Stimulated activated CD4-positive, alpha-beta T cell treated with anti-CD3 and anti-CD28 coated beads, Interleukin-4, amount 100 ng/mL, for 24 hours (primary cell): ENCODE measurements around the gene MCM7.

ENCODE experiments used
- DNase-seq: peaks from one replicate; pipeline ENCODE4 v3.0.0-alpha.2; 2020

MCM7 gene

DNA sequence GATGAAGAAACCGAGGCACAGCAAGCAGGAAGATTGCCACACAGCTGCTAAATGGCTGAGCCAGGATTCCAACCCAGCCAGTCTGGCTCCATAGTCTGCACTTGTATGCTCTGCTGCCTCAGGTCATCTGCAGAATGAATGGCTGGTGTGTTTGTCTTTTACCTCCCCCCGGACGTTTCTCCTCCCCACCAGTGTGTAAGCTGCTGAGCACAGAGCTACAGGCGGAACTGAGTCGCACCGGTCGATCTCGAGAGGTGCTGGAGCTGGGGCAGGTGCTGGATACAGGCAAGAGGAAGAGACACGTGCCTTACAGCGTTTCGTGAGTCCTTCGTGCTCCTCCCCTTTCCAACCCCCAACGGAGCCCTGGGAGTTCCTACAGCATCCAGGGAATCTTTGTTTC lies 20.9 kb upstream of the MCM7 start:
- no peak for DNase-seq

DNA sequence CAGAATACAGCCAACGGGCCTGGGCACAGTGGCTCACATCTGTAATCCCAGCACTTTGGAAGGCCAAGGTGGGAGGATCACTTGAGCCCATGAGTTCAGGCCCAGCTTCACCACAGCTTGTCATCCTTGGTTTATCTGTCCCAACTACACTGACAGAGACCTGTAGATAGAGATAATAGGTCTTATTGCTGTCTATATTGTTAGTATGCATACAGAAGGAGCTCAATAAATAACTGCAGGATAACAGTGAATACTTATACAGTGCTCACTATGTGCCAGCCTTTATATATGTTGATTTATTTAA lies 19.5 kb upstream of the MCM7 start:
- no peak for DNase-seq

DNA sequence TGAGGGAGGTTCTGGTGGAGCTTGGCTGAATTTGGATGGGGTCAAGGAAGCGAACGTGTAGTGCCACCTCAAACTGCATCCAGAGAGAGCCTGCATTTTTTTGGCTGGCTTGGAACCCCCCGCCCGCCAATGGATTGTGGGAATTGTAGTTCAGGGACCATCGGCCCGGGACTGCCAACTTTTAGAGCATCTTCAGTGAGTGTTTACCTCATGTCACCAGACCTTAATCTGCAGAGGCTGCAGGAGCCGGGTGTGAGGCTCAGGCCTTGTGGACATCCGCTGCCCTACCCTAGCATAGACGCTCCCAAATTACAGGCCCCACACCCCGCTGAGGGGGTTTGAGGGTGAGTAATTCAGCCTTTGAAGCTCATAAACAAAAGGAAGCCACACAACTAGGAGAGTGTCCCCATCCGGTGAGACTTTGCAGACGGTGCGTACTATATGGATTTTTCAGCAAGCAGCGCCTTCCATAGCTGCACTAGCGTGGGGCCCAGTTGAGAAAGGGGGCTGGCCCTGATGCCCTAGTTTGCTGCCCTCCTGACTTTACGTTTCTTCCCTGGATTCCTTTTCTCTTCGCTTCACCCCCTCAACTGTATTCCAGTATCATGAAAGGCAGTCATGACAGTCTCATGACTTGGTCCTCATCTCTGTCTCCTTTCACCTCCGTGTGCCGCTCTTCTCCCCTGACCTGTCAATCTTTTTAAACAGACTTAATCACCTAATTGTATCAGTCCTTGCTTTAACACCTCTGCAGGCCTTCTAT lies 19.0 kb upstream of the MCM7 start:
- DNase-seq: peak; percentile 75

DNA sequence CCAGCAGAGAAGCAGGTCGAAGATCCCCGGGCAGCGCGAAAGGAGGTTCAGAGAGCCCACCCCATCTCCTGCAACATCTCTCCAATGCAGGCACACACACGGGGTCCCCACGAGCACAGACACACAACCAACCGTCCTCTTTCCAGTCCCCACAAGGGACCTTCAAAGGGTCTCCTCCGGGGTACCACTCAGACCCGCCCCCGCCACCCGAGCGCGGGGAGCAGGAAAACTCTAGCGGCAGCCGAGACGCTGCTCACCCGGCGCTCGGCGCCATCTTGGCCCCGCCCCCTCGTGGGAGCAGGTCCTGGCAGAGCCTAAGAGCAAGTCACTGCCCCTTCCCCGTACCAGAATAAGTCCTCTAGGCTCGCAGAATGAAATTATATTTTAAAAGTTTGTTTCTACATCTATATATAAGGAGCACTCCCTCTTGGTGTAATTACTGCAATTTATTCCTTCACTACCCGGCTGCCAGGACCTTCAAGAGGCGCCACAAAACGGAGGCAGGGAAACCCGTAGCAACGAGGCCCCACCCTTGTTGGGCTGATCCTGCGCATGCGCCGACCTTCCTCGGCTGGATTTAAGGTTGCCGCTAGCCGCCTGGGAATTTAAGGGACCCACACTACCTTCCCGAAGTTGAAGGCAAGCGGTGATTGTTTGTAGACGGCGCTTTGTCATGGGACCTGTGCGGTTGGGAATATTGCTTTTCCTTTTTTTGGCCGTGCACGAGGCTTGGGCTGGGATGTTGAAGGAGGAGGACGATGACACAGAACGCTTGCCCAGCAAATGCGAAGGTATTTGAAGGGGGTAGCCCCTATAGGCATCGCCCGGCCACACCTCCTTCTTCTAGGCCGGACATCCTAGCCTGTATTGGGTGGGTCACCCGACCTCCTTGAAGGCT lies 18.1 kb upstream of the MCM7 start, which contains the start of the genes CNPY4 and TAF6:
CNPY4 (plus strand) TSS at position 563 of the 898 bp plus-strand sequence; CDS start at position 674, 111 bp downstream.
TAF6 (minus strand) TSS at position 287 of the 898 bp plus-strand sequence. CDS start 5,149 bp downstream, outside the sequence.
- peak; percentile 96 for DNase-seq

DNA sequence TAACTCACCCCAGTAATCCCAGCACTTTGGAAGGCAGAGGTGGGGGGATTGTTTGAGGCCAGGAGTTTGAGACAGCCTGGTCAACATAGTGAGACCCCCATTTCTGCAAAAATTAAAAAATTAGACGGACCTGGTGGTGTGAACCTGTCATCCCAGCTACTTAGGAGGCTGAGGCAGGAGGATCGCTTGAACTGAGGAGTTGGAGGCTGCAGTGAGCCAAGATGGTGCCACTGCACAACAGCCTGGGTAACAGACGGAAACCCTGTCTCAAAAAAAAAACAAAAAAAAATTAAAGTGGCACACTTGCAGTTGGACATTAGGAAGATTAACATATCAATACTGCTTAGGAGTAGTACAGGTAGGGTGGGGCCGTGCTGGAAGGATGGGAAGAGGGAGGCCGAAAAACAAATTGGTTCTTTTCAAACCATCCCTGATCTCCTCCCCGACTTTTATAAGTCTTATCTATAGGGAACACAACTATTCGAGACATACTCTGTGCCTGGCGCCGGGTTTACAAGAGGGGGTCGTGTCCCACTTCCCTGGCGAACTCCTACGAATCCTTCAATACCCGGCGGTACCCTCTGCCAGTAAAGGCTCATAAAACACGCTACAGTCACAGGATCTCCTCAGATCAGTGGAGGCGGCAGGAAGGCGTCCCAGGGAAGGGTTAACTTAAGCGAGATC lies 17.3 kb upstream of the MCM7 start:
- no peak for DNase-seq

DNA sequence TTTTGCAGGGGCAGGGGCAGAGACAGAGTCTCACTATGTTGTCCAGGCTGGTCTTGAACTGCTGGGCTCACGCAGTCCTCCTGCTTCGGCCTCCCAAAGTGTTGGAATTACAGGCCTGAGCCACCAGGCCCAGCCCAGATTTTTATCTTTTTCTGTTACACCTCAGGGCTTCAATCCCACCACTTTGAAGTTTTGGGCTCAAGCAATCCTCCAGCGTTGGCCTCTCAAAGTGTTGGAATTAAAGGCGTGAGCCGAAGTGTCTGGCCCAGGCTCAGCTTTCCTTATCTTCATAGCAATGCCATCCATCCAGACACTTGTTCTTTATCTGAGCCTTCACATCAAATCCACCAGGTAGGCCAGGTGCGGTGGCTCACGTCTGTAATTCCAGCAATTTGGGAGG lies 13.8 kb upstream of the MCM7 start:
- no peak for DNase-seq

DNA sequence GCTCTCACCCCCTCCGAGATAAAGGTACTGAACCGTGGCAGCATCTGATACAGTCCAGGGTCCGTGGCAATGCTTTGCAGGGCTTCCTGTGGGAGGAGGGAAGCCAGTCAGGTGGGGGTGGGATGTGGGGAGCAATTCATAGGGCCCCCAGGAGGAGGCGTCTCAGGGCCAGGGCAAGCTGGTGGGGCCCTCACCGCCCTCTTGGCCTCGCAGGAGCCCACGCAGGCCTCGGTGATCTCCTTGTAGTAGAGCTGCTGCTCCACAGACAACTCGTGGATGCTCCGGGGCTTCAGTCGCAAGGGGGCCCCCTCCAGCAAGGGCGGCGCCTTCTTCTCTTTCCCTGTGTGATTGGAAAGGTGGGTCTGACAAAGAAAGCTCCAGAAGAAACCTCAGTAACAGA lies 10.7 kb upstream of the MCM7 start:
- no peak for DNase-seq

DNA sequence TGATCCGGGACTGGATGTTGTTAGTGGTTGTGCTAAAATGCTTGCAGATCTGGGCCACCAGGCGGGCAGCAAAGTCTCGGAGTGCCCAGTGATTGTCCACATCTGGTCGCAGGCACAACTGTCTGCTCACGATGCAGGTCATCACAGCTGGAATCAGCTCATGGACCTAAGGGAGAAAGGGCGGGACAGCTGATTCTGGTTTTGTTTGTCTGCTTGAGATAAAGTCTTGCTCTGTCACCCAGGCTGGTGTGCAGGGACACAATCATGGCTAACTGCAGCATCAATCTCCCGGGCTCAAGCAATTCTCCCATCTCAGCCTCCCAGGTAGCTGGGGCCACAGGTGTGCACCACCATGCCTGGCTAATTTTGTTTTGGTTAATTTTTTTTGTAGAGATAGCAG lies 10.0 kb upstream of the MCM7 start:
- DNase-seq: no peak

DNA sequence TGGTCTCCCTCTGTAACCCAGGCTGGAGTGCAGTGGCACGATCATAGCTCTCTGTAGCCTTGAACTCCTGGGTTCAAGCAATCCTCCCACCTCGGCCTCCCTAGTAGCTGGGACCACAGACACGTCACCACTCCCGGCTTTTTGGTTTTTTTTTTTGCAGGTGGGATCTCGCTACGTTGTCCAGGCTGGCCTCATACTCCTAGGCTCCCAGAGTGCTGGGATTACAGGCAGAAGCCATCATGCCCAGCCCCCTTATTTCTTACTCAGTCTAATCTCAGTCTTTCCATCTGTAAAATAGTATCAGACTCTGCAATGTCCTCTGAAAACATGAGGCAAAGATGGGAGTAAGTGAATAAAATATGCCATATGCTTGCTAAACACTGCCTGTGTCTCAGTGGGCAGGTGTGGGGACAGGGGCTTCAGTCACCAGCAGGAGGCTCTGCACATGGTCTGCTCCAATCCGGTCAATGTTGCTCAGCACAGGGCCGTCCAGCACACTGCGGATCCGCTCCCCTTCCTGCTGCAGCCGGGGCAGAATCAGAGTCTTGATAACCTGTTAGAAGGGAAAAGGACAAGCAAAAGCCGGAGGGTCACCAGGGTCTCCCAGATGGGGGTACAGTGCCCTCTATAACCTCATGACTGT lies 8.4 kb upstream of the MCM7 start:
- DNase-seq: no peak

DNA sequence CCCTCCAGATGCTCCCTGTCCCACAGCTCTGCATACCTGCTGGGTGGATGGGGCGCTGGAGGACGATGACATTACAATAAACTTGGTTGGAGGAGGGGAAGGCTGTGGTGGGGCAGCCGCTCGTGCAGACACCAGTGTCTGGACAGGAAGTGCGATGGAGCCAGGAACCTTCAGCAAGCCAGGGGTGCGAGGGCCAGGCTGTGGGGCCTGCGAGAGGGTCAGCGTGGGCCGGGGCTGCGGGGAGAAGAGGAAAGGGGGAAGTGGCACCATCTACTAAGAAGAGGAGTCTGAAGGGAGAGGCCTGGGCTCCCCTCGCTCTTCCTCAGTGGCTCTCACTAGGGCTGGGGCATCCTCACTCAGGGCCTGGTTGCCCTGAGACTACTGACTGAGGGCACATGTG lies 6.7 kb upstream of the MCM7 start:
- no peak for DNase-seq

DNA sequence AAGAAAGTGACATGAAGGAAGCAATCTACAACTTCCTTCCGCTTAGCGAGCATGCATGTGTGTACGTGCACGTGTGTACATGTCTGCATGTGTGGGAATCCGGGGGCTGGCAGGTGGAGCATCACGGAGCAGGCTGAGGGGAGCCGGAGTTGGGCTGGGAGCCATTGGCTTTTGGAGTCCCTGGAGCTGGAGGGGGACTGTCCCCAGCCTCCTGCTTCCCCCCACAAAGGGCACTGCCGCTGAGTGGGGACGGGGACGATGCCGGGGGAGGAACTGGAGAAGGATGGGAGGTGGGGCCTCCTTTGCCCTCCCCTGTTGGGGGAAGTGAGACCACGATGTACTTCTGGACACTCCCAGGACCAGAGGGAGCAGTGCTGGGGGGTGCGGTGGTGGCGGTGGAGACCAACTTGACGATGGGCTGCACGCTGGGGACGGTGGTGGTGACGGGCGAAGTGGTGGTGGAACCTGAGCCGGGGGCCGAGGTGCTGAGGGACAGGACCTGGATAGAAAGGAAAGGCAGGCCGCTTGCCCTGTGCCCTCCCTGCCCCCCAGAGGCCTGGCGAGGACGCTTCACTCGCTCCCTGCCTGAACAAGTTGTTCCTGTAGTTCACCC lies 6.0 kb upstream of the MCM7 start:
- no peak for DNase-seq

DNA sequence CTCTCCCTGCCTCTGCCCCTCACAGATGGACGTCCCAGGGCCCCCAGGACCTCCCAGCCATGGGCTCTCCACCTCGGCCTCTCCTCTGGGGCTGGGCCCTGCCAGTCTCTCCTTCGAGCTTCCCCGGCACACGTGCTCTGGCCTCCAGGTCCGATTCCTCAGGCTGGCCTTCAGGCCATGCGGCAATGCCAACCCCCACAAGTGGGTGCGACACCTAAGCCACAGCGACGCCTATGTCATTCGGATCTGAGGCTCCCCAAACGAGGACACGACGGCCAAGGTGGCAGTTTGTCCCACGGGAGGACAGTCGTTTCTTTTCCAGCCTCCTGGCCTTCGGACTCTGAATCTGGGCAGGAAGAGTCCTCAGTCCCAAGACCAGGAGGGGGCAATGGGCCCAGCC lies 5.4 kb upstream of the MCM7 start:
- no peak for DNase-seq

DNA sequence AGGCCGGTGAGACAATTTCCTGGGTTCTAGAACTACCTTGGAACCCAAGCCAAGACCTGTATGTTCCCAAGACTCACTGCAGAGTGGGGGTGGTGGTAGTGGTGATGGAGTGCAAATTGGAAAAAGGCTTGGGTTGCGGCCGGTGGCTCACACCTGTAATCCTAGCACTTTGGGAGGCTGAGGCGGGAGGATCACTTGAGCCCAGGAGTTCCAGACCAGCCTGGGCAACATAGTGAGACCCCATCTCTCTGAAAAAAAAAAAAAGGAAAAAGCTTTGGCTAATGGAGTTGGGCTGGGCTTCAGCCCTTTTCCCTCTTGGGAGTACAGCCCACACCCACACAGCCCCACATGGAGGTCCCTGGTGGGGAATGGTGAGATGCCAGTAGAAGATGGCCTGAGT lies 4.3 kb upstream of the MCM7 start:
- DNase-seq: no peak

DNA sequence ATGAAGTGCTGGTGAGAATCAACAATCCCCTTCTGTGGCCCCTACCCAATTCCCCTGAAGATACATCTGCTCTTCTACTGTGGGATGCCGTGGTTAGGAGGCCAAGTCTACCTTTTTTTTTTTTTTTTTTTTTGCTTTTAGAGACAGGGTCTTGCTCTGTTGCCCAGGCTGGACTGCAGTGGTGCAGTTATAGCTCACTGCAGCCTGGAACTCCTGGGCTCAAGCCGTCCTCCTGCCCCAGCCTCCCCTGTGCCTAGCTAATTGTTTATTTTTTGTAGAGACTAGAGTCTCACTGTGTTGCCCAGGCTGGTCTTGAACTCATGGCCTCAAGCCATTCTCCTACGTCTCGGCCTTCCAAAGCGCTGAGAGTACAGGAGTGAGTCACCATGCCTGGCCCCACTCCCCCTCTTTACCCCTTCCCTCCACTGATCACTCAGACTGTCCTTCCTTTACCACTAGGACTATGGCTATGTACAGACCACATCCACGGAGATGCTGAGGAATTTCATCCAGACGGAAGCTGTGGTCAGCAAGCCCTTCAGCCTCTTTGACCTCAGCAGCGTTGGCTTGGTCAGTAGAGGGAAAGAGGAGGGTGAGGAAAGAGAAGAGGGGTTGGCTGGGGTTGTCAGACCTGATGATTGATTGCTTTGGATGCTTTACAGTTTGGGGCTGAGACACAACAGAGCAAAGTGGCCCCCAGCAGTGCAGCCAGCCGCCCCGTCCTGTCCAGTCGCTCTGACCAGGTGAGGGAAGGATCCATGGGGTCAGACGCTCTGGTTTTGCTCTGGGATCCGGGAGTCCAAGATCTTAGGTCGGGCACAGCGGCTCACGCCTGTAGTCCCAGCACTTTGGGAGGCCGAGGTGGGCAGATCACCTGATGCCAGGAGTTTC lies 2.0 kb upstream of the MCM7 start:
- no peak for DNase-seq

DNA sequence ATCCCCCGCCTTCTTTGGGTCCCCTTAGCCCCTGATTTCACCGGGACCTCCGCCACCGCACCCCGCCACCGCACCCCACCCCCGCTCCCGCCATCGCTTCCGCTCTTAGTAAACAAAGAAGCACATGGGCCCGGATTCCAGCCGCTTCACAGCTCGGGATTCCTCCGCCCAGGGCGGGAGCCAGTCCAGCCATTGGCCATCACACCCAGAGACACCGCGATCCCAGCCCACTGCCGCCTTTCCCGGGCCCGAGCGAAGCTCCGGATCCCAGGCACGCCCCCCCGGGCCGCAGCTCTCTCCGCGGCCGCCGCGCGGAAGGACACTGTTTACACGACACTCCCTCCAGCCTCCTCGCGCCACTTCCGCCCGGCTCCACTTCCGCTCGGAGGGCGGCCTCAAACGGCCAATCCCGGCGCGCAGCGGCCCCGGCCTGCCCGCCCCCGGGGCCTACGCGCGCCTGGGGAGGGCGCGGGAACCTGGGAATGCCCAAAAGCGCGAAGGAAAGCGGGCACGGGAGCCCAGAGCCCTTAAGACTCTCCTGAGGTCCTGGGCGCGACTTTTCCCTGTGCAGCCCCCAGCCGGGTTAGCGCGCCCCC lies 679 bp downstream of the MCM7 start:
- peak; percentile 85 for DNase-seq

DNA sequence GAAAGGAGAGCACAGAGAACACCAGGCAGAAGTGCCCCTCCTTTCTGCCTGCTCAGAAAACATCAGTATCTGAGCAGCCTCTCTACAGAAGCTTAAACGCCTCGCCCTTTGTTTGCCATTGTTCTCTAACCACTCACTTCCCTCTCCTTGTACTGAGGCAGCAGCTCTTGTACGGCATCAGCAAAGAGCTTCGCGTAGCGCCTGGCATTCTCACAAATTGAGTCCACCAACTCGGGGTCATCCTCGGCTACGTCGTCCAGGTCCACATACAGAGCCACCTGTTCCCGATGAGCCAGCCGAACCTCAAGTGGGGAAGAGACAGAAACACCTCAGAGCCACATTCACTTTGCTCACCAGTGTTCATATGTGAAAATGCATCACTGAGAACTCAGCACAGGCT lies 1.7 kb downstream of the MCM7 start:
- no peak for DNase-seq

DNA sequence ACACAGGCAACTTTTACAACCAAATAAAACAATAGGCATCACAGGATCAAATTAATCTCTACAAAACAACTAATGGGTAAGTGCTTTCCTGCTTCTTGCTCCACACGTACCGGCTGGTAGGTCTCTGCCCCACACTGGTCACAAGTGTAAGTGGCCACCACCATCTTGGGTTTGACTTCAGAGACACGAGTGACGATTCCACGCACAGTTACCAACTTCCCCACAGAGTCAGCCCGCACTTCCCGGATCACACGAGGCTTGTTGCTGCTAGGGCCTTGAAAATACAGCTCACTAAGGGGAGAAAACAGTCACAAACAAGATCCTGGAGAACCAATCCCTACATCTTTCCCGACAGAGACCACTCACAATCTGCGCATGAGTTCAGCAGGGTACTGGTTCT lies 2.3 kb downstream of the MCM7 start:
- DNase-seq: no peak

DNA sequence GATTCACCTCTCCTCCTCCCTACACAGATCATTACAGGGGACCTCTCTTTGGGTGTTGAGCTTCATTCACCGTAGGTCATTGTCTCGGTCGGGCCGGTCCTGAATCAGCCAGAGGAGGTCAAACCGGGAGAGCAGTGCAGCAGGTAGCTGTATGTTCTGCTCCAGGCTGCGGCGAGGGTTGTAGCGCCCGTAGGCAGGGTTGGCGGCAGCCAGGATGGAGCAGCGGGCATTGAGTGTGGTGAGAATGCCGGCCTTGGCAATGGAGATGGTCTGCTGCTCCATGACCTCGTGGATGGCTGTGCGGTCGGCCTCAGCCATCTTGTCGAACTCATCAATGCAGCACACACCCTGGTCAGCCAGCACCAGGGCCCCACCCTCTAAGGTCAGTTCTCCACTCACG lies 5.5 kb downstream of the MCM7 start:
- DNase-seq: no peak

DNA sequence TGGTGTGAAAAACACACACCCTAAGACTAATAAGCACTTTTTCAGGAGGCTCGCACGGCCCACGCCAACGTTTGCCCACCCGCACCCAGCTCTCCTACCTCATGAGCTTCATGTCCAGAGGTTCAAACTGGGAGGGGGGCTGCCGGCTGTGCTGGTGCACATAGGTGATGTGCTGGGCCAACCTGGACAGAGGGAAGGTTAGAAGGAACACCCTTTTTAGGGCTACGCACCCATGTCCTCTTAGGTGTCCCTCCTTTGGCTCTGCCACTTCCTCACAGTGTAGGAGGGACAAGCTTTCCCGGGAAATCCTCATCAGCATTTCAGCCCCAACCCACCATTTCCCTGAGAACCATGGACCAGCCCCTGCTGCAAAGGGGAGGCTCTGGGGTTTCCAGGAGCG lies 5.9 kb downstream of the MCM7 start:
- no peak for DNase-seq

DNA sequence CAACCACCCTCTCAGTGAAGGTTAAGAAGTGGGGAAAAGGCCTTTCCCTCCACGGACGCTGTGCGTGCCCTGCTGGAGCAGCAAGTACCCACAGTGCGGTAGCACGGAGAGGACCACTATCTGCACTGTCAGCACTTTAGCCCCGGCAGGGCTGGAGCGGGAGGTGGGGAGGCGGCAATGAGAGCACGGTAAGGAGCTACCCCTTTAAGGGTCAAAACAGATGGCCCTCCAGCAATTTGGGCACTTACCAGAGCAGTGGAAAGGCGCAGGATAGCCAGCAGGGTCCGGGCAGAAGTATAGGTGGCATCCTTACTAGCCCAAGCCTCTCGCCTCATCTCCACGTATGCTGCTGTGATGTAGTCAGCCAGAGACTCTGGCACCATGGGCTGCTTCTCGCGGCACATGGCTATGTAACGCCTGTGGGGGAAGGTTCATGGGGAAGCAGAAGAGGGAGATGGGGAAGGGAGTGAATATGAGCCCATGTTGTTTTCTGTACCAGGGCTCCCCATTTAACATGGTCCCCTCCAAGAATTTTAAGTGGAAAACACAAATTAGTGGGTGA lies 7.2 kb downstream of the MCM7 start:
- no peak for DNase-seq

DNA sequence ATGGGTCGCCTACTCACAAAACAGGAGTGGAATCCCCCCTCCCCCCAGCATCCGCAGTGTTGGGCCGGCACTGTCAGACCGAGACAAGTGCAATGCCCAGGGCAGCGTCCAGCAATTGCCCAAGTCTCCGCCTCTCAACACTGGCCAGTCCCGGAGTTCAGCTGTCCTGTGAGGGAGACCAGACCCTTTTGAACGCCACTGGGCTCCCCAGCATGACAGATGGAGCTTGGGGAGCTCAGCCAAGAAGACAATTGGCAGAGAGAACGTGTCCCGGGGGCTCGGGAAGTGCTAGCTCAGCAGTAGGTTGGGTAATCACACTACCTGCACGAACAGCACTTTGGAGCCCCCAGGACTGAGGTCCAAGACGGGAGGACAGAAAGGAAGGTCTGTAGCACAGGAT lies 7.7 kb downstream of the MCM7 start:
- DNase-seq: no peak
